CD8-positive, alpha-beta memory T cell (primary cell): Measurements from ENCODE around the gene BAG5. TPM values are rescaled to one million over a fixed set of nuclear protein-coding genes. Genes with fewer than 3 reads are reported as not detected.

Source experiments
- CTCF ChIA-PET: fragments of 350-600 bp; sonication (Branson Sonifier 250); formaldehyde crosslinking; loops from one replicate; lab custom pipeline; 2021; ENCODE audit warnings: antibody characterized with exemption; lab: Charles Lee
- POLR2A ChIA-PET: fragments of 350-600 bp; sonication (Branson Sonifier 250); formaldehyde crosslinking; loops from one replicate; lab custom pipeline; 2021; ENCODE audit warnings: antibody characterized with exemption; lab: Charles Lee
- DNase-seq, 5 donors: peaks; one replicate each; pipeline versions ENCODE4 v3.0.0 to v3.0.0-alpha.2; 2020 to 2022; ENCODE audit warnings: mixed read lengths in 1 of 5
- H3K27ac ChIP-seq: one replicate; pipeline ENCODE4 v1.7.0; 2013; ENCODE audit warnings: low read depth, mild to moderate bottlenecking, low read length, moderate library complexity
- H3K27me3 ChIP-seq: 2 replicates; pipeline ENCODE4 v1.7.0; 2013; ENCODE audit warnings: low read length, mild to moderate bottlenecking; ENCODE audit not compliant: insufficient read depth, poor library complexity, severe bottlenecking
- H3K36me3 ChIP-seq: 2 replicates; pipeline ENCODE4 v1.7.0; 2013; ENCODE audit warnings: mild to moderate bottlenecking, low read length, moderate library complexity; ENCODE audit not compliant: insufficient read depth
- H3K4me1 ChIP-seq: 2 replicates; pipeline ENCODE4 v1.7.0; 2013; ENCODE audit warnings: mild to moderate bottlenecking, low read length, moderate library complexity; ENCODE audit not compliant: insufficient read depth
- H3K4me3 ChIP-seq: 2 replicates; pipeline ENCODE4 v1.7.0; 2013; ENCODE audit warnings: mild to moderate bottlenecking, low read length
- H3K9me3 ChIP-seq: 2 replicates; pipeline ENCODE4 v1.7.0; 2013; ENCODE audit warnings: mild to moderate bottlenecking, low read length
- H3K27ac Mint-ChIP-seq, 8 donors: one replicate each; pipeline ENCODE4 v1.8.0; 2020 to 2021; ENCODE audit warnings: mixed read lengths in 8 of 8, mild to moderate bottlenecking in 6 of 8, inconsistent platforms in 3 of 8, moderate library complexity in 3 of 8
- H3K27me3 Mint-ChIP-seq, 2 donors: one replicate each; pipeline ENCODE4 v1.8.0; 2020 to 2021; ENCODE audit warnings: mixed read lengths in 2 of 2, mild to moderate bottlenecking in 1 of 2, moderate library complexity in 1 of 2
- H3K36me3 Mint-ChIP-seq, 3 donors: one replicate each; pipeline ENCODE4 v1.8.0; 2020 to 2021; ENCODE audit warnings: mixed read lengths in 3 of 3, inconsistent platforms in 1 of 3, mild to moderate bottlenecking in 1 of 3
- H3K4me1 Mint-ChIP-seq, 3 donors: one replicate each; pipeline ENCODE4 v1.8.0; 2020 to 2021; ENCODE audit warnings: mixed read lengths in 3 of 3, inconsistent platforms in 1 of 3, mild to moderate bottlenecking in 1 of 3
- H3K4me3 Mint-ChIP-seq, 7 donors: one replicate each; pipeline ENCODE4 v1.8.0; 2020 to 2021; ENCODE audit warnings: mixed read lengths in 7 of 7, mild to moderate bottlenecking in 6 of 7, moderate library complexity in 4 of 7, inconsistent platforms in 2 of 7
- H3K9me3 Mint-ChIP-seq, 5 donors: one replicate each; pipeline ENCODE4 v1.8.0; 2020 to 2022; ENCODE audit warnings: mixed read lengths in 5 of 5, mild to moderate bottlenecking in 3 of 5, moderate library complexity in 2 of 5, inconsistent platforms in 1 of 5
- polyA plus RNA-seq: library from polyadenylated mRNA; unstranded; fragments of 300-500 nt; fragmentation: Illumina TruSeq; gene quantifications from one replicate; pipeline ENCODE4 v1.2.3, GENCODE V29; 2021
- total RNA-seq, 2 experiments: library from RNA; stranded (reverse); gene quantifications; one replicate each; pipeline ENCODE4 v1.2.3, GENCODE V29; 2021

Gene BAG5
- total and polyA plus RNA-seq, 3 experiments from 2014 or later, result 35.9 to 40.7 (median 38.1) TPM

- POLR2A ChIA-PET, result no interaction called here
These were observed 27.8 kb downstream of the BAG5 start for GRCh38 chr14:103534576-103535061.

GRCh38 chr14:103533999-103534575, 28.4 kb downstream of the BAG5 start:
- peaks cover 0 to 19% (median 0%) of the 10 kb centered on the region in 3 donors for H3K36me3 Mint-ChIP-seq
- H3K4me1 Mint-ChIP-seq, result peaks cover 13 to 28% (median 18%) of the 10 kb centered on the region in 3 donors
- H3K4me3 ChIP-seq, result no peak overlapping the region
- peaks cover 0 to 2% of the 10 kb centered on the region in 2 donors for H3K27me3 Mint-ChIP-seq
- no peaks in the 10 kb centered on the region for H3K36me3 ChIP-seq
- no peak overlapping the region for H3K4me3 Mint-ChIP-seq
- no peak overlapping the region for H3K27ac Mint-ChIP-seq
- H3K9me3 ChIP-seq, result no peaks in the 10 kb centered on the region
- H3K9me3 Mint-ChIP-seq, result no peaks in the 10 kb centered on the region
- ChIA-PET CTCF (interaction anchor here (1.0 kb wide), 1 partner anchor 11 kb away, joined by 4 read pairs; no protein-coding TSS in a partner anchor), POLR2A (no interaction called here)
- no peak overlapping the region for H3K27ac ChIP-seq
- H3K27me3 ChIP-seq, result no peaks in the 10 kb centered on the region
- H3K4me1 ChIP-seq, result peaks cover 25% of the 10 kb centered on the region
- no peak for DNase-seq

More at GRCh38 chr14:103534576-103535061, 27.8 kb downstream of the BAG5 start:
- no peaks in the 10 kb centered on the region for H3K9me3 ChIP-seq
- Mint-ChIP-seq H3K9me3 (no peaks in the 10 kb centered on the region), H3K4me3 (no peak overlapping the region), H3K4me1 (peaks cover 10 to 24% (median 15%) of the 10 kb centered on the region in 3 donors), H3K27me3 (peaks cover 0 to 2% of the 10 kb centered on the region in 2 donors), H3K27ac (no peak overlapping the region), H3K36me3 (peaks cover 0 to 16% (median 0%) of the 10 kb centered on the region in 3 donors)
- H3K36me3 ChIP-seq, result no peaks in the 10 kb centered on the region
- H3K4me1 ChIP-seq, result peaks cover 20% of the 10 kb centered on the region
- H3K4me3 ChIP-seq, result no peak overlapping the region
- no peak for DNase-seq
- no peaks in the 10 kb centered on the region for H3K27me3 ChIP-seq
- no peak overlapping the region for H3K27ac ChIP-seq
- CTCF ChIA-PET, result interaction anchor here (1.0 kb wide), 1 partner anchor 11 kb away, joined by 4 read pairs; no protein-coding TSS in a partner anchor

- ChIA-PET CTCF (interaction anchor here (1.0 kb wide), 1 partner anchor 12 kb away, joined by 4 read pairs; no protein-coding TSS in a partner anchor), POLR2A (interaction anchor here (1.5 kb wide), 1 partner anchor 28 kb away, joined by 3 read pairs; no protein-coding TSS in a partner anchor)
- Mint-ChIP-seq H3K4me3 (no peak overlapping the region), H3K27ac (no peak overlapping the region), H3K4me1 (peaks cover 13 to 34% (median 20%) of the 10 kb centered on the region in 3 donors), H3K27me3 (peaks cover 0 to 2% of the 10 kb centered on the region in 2 donors), H3K36me3 (peaks cover 0 to 20% (median 0%) of the 10 kb centered on the region in 3 donors), H3K9me3 (no peaks in the 10 kb centered on the region)
- no peaks in the 10 kb centered on the region for H3K9me3 ChIP-seq
- H3K36me3 ChIP-seq, result no peaks in the 10 kb centered on the region
- no peak overlapping the region for H3K4me3 ChIP-seq
- H3K27ac ChIP-seq, result no peak overlapping the region
- DNase-seq, result no peak
- no peaks in the 10 kb centered on the region for H3K27me3 ChIP-seq
- peaks cover 28% of the 10 kb centered on the region for H3K4me1 ChIP-seq
These were observed 29.1 kb downstream of the BAG5 start for GRCh38 chr14:103533137-103533998.

GRCh38 chr14:103532216-103533136, 30.0 kb downstream of the BAG5 start:
- ChIA-PET CTCF (interaction anchor here (1.8 kb wide), 1 partner anchor 11 kb away, joined by 4 read pairs; no protein-coding TSS in a partner anchor), POLR2A (interaction anchor here (1.4 to 1.5 kb wide), 2 partner anchors 11 to 29 kb away, joined by 3 to 5 read pairs; no protein-coding TSS in a partner anchor)
- DNase-seq, result no peak
- Mint-ChIP-seq H3K27me3 (peaks cover 0 to 2% of the 10 kb centered on the region in 2 donors), H3K4me3 (peak overlapping the region in 2 of 7 donors; percentile 15 to 45), H3K27ac (no peak overlapping the region), H3K4me1 (peaks cover 13 to 40% (median 25%) of the 10 kb centered on the region in 3 donors), H3K36me3 (peaks cover 0 to 20% (median 0%) of the 10 kb centered on the region in 3 donors), H3K9me3 (no peaks in the 10 kb centered on the region)
- Histone ChIP-seq H3K27me3 (no peaks in the 10 kb centered on the region), H3K27ac (no peak overlapping the region), H3K36me3 (no peaks in the 10 kb centered on the region), H3K4me3 (no peak overlapping the region), H3K9me3 (no peaks in the 10 kb centered on the region), H3K4me1 (peaks cover 34% of the 10 kb centered on the region)

- Mint-ChIP-seq H3K27me3 (peaks cover 0 to 2% of the 10 kb centered on the region in 2 donors), H3K4me3 (peak overlapping the region in 4 of 7 donors; percentile 15 to 81 (median 38)), H3K27ac (peak overlapping the region in 2 of 8 donors; percentile 38 to 89), H3K36me3 (peaks cover 0 to 20% (median 0%) of the 10 kb centered on the region in 3 donors), H3K9me3 (no peaks in the 10 kb centered on the region), H3K4me1 (peaks cover 13 to 45% (median 31%) of the 10 kb centered on the region in 3 donors)
- Histone ChIP-seq H3K4me1 (peaks cover 34% of the 10 kb centered on the region), H3K4me3 (no peak overlapping the region), H3K27me3 (no peaks in the 10 kb centered on the region), H3K27ac (no peak overlapping the region), H3K9me3 (no peaks in the 10 kb centered on the region), H3K36me3 (no peaks in the 10 kb centered on the region)
- ChIA-PET POLR2A (interaction anchor here (1.4 to 1.5 kb wide), 2 partner anchors 10 to 30 kb away, joined by 3 to 5 read pairs; no protein-coding TSS in a partner anchor), CTCF (interaction anchor here (1.1 to 1.8 kb wide), 4 partner anchors 10 to 32 kb away, joined by 3 to 4 read pairs (median 4); no protein-coding TSS in a partner anchor)
- DNase-seq, result no peak
These were observed 30.8 kb downstream of the BAG5 start for GRCh38 chr14:103531421-103532215.

- no peak overlapping the region for H3K4me3 ChIP-seq
- ChIA-PET POLR2A (interaction anchor here (0.6 to 1.4 kb wide), 3 partner anchors 9 to 336 kb away, joined by 3 to 5 read pairs (median 3); no protein-coding TSS in a partner anchor), CTCF (interaction anchor here (1.1 to 1.8 kb wide), 5 partner anchors 9 to 33 kb away, joined by 3 to 7 read pairs (median 4); no protein-coding TSS in a partner anchor)
- no peaks in the 10 kb centered on the region for H3K27me3 ChIP-seq
- Mint-ChIP-seq H3K4me3 (peak overlapping the region in 3 of 7 donors; percentile 31 to 93 (median 76)), H3K9me3 (no peaks in the 10 kb centered on the region), H3K4me1 (peaks cover 13 to 45% (median 31%) of the 10 kb centered on the region in 3 donors), H3K27ac (peak overlapping the region in 4 of 8 donors; percentile 29 to 91 (median 76)), H3K36me3 (peaks cover 0 to 19% (median 0%) of the 10 kb centered on the region in 3 donors), H3K27me3 (peaks cover 0 to 2% of the 10 kb centered on the region in 2 donors)
- H3K36me3 ChIP-seq, result no peaks in the 10 kb centered on the region
- H3K9me3 ChIP-seq, result no peaks in the 10 kb centered on the region
- H3K27ac ChIP-seq, result no peak overlapping the region
- peaks cover 34% of the 10 kb centered on the region for H3K4me1 ChIP-seq
- DNase-seq, result no peak
These were observed 31.6 kb downstream of the BAG5 start for GRCh38 chr14:103530831-103531230.
